Measurements from ENCODE around the gene DNAH14. TPM values are rescaled to one million over a fixed set of nuclear protein-coding genes. Genes with fewer than 3 reads are reported as not detected.
"Not testable (repeated sequence)": the region's sequence is repeated elsewhere in the genome, so short reads cannot be mapped to it uniquely, and the experiment has no call there.

DNAH14 gene
- total RNA-seq, 1 donor from 2014 or later: 3.0 TPM

DNA sequence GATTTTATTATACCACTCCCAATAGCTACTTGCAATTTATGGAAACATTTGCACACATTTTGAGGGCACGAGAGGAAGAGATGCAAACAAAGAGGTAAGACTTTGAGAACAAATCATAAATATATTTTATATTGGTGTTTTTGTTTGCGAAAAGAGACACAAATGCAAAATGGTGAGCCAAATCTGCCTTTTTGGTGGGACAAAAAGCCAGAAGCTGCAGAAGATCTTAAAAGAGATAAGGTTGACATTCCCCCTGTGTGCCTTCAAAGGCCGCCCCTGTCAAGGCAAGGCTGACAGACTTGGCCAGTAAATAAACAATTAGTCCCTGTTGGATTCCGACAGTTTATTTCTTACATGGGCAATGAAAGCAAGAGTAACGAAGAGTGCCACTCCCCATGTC lies 375.5 kb downstream of the DNAH14 start:
- Histone ChIP-seq H3K36me3 (no peaks in the 10 kb centered on the region), H3K4me1 (no peaks in the 10 kb centered on the region), H3K9me3 (replicated peaks) (no peaks in the 10 kb centered on the region), H3K27ac (replicated peaks) (no peak overlapping the region), H3K27me3 (ENCODE audit: low read depth) (no peaks in the 10 kb centered on the region), H3K4me3 (no peak overlapping the region)
- intact Hi-C loops (cut with micrococcal nuclease): no loop called here
- DNase-seq: no peak
- TF ChIP-seq, protein P1, sequence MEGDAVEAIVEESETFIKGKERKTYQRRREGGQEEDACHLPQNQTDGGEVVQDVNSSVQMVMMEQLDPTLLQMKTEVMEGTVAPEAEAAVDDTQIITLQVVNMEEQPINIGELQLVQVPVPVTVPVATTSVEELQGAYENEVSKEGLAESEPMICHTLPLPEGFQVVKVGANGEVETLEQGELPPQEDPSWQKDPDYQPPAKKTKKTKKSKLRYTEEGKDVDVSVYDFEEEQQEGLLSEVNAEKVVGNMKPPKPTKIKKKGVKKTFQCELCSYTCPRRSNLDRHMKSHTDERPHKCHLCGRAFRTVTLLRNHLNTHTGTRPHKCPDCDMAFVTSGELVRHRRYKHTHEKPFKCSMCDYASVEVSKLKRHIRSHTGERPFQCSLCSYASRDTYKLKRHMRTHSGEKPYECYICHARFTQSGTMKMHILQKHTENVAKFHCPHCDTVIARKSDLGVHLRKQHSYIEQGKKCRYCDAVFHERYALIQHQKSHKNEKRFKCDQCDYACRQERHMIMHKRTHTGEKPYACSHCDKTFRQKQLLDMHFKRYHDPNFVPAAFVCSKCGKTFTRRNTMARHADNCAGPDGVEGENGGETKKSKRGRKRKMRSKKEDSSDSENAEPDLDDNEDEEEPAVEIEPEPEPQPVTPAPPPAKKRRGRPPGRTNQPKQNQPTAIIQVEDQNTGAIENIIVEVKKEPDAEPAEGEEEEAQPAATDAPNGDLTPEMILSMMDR (IDR thresholded peaks at IDR 0.05; ENCODE audit: borderline replicate concordance): no peak

GRCh38 chr1:225310544-225310943 lies 381.1 kb downstream of the DNAH14 start:
- peaks cover 19% of the 10 kb centered on the region for H3K9me3 ChIP-seq (replicated peaks)
- not testable (repeated sequence) for H3K36me3 ChIP-seq; H3K4me1 ChIP-seq; H3K27ac ChIP-seq (replicated peaks); H3K27me3 ChIP-seq (ENCODE audit: low read depth); DNase-seq; H3K4me3 ChIP-seq
- intact Hi-C loops (cut with micrococcal nuclease): loop anchor here (10.0 kb wide), 1 partner anchor 664 kb away; no protein-coding TSS in a partner anchor

DNA sequence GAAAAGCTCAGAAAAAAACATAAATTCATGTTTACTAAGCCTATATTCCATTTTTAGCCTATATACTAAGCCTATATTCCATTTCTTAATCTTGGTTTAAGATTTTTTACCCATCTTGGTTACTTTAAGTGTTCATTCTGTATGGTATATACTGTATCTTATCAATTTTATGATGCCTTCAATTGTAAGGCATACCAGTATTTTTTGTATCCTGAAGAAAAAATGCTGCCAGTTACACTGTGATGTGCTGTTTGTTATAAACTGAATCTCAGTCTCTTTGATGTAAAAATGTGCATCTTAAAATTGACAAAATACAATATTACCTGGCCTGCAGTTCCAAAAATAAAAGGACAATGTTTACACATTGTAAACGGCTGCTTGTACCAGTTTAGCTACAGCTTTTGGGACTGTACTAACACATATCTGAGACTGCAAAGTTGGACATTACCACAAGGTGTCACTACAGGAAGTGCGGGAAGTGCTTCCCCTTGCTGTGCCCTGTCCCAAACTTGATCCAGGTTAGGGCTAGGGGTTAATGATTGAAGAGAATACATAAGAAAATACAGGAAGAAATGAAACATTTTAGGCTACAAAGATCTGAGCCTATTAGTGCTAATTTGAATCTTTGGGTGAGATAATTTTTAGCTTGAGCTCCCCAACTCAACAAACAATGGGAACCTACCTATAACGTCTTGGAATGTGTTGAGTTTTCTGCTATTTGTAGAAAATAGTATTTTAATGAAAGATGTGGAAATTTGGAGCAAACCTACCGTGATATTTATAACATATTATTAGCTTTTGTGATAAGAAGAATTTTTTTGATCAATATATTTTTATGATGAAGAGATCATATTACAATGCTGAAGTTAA lies 389.5 kb downstream of the DNAH14 start:
- no peaks in the 10 kb centered on the region for H3K4me1 ChIP-seq
- H3K36me3 ChIP-seq: no peaks in the 10 kb centered on the region
- TF ChIP-seq, protein P1 (IDR thresholded peaks at IDR 0.05; ENCODE audit: borderline replicate concordance): peak; percentile 76
- H3K27ac ChIP-seq (replicated peaks): no peak overlapping the region
- peaks cover 11% of the 10 kb centered on the region for H3K9me3 ChIP-seq (replicated peaks)
- no peak for DNase-seq
- H3K27me3 ChIP-seq (ENCODE audit: low read depth): peaks cover 20% of the 10 kb centered on the region
- intact Hi-C loops (cut with micrococcal nuclease): loop anchor here (10.0 kb wide), 1 partner anchor 656 kb away; no protein-coding TSS in a partner anchor
- H3K4me3 ChIP-seq: no peak overlapping the region

GRCh38 chr1:225319871-225320270 lies 390.4 kb downstream of the DNAH14 start:
- no peak for DNase-seq
- peaks cover 2% of the 10 kb centered on the region for H3K9me3 ChIP-seq (replicated peaks)
- TF ChIP-seq, protein P1 (IDR thresholded peaks at IDR 0.05; ENCODE audit: borderline replicate concordance): no peak
- H3K27ac ChIP-seq (replicated peaks): no peak overlapping the region
- H3K4me3 ChIP-seq: no peak overlapping the region
- peaks cover 20% of the 10 kb centered on the region for H3K27me3 ChIP-seq (ENCODE audit: low read depth)
- no peaks in the 10 kb centered on the region for H3K4me1 ChIP-seq
- H3K36me3 ChIP-seq: no peaks in the 10 kb centered on the region
- intact Hi-C loops (cut with micrococcal nuclease): loop anchor here (10.0 kb wide), 1 partner anchor 655 kb away; no protein-coding TSS in a partner anchor

DNA sequence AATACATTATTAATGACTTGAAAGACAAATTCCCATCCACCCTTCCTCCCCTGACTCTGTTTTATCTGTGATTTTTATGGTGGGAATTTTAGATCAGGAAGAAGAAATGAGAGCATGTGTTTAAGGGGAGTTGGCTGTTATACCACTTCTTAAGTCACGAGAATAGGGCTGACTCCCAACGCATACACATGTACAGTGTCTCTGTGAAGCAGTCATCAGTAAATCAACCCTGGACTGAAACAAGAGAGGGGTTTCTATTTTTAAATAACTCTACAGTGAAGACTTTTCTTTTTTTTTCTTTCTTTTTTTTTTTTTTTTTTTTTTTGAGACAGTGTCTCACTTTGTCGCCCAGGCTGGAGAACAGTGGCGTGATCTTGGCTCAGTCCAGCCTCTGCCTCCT lies 392.3 kb downstream of the DNAH14 start:
- Histone ChIP-seq H3K36me3 (no peaks in the 10 kb centered on the region), H3K4me3 (no peak overlapping the region), H3K27ac (replicated peaks) (no peak overlapping the region), H3K4me1 (no peaks in the 10 kb centered on the region), H3K27me3 (ENCODE audit: low read depth) (peaks cover 20% of the 10 kb centered on the region), H3K9me3 (replicated peaks) (no peaks in the 10 kb centered on the region)
- no peak for DNase-seq
- TF ChIP-seq, protein P1 (IDR thresholded peaks at IDR 0.05; ENCODE audit: borderline replicate concordance): no peak
- intact Hi-C loops (cut with micrococcal nuclease): no loop called here

DNA sequence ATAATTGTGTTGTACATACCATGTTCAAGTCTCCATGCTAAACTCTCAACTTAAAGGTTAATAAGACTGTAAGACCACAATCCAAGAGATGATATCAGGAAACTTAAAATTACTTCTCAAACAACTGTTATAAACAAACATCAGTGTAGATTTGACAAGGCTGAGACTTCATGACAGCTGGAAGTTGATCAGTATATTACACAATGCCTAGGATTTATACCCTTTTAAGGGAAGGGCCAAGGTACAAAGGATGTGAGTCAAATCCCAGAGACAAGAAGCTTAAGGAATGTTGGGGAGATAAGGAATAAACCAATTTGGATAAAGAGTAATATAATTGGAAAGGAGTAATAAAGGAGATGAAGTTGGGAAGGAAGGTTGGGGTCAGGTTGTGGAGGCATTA lies 399.6 kb downstream of the DNAH14 start:
- Histone ChIP-seq H3K4me1 (no peaks in the 10 kb centered on the region), H3K36me3 (no peaks in the 10 kb centered on the region), H3K4me3 (no peak overlapping the region), H3K9me3 (replicated peaks) (no peaks in the 10 kb centered on the region), H3K27ac (replicated peaks) (no peak overlapping the region), H3K27me3 (ENCODE audit: low read depth) (peaks cover 12% of the 10 kb centered on the region)
- DNase-seq: no peak
- intact Hi-C loops (cut with micrococcal nuclease): no loop called here
- TF ChIP-seq, protein P1 (IDR thresholded peaks at IDR 0.05; ENCODE audit: borderline replicate concordance): no peak

- peaks cover 12% of the 10 kb centered on the region for H3K27me3 ChIP-seq (ENCODE audit: low read depth)
- intact Hi-C loops (cut with micrococcal nuclease); H3K27ac ChIP-seq (replicated peaks); H3K9me3 ChIP-seq (replicated peaks); DNase-seq; H3K4me1 ChIP-seq; H3K36me3 ChIP-seq; H3K4me3 ChIP-seq: not testable (repeated sequence)
Observed at GRCh38 chr1:225329996-225330395, 400.5 kb downstream of the DNAH14 start.
